Omental fat pad (tissue), 4 donors: ENCODE results near the gene NCOA7. TPM values are rescaled to one million over a fixed set of nuclear protein-coding genes. Genes with fewer than 3 reads are reported as not detected.

Experiments used
- ATAC-seq: fragments of 150-250 bp; one replicate; pipeline ENCODE4 v1.9.1; 2016; ENCODE audit warnings: mild to moderate bottlenecking, moderate library complexity; ENCODE audit not compliant: low FRiP score
- DNase-seq: peaks from one replicate; pipeline ENCODE4 v3.0.0-alpha.2; 2019; ENCODE audit warnings: low spot score
- total RNA-seq, 4 donors: library from RNA; depleted of rRNA; stranded (reverse); fragments of >200 nt; gene quantifications; one replicate each; pipeline ENCODE4 v1.1.0, GENCODE V29; 2016
- TF ChIP-seq, protein P1 (sequence below), 3 donors: fragments of 450-650 bp; IDR thresholded peaks; one replicate each; pipeline ENCODE4 v1.5.1; 2016 to 2017; ENCODE audit warnings: antibody characterized with exemption in 3 of 3, mild to moderate bottlenecking in 3 of 3, moderate library complexity in 2 of 3

The NCOA7 gene
- total RNA-seq, 4 donors from 2014 or later, result 35.3 to 137 (median 53.1) TPM

DNA sequence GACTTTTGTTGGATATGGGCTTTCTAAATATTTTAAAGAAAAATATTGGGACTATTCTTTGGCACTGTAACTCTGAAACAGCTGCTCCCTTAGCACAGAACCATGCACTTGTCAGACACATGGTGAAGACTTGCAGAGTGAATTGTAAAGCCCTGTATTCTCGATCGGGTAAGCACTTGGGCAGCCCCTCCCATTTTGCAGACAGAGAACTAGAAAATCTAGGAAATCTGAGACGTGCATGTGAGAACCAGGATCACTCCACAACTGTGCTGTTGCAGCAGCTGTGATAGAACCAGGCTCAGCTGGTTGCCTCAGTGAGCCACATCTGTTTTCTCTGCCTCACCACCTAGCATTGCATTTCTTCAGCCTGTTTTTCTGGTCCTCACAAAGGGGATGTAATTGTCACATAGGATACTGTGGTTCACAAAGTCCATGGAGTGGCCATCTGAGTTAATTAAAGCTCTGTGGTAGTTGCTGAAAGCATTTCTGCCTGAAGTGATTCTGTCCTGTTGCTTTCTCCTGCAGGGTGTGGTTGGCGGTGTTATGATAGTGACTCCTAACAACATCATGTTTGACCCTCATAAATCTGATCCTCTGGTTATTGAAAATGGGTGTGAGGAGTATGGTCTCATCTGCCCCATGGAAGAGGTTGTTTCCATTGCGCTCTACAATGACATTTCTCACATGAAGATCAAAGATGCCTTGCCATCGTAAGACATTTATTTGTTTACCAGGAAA lies 94.0 kb downstream of the NCOA7 start:
- ATAC-seq (no peak), DNase-seq (no peak)
- TF ChIP-seq, protein P1, sequence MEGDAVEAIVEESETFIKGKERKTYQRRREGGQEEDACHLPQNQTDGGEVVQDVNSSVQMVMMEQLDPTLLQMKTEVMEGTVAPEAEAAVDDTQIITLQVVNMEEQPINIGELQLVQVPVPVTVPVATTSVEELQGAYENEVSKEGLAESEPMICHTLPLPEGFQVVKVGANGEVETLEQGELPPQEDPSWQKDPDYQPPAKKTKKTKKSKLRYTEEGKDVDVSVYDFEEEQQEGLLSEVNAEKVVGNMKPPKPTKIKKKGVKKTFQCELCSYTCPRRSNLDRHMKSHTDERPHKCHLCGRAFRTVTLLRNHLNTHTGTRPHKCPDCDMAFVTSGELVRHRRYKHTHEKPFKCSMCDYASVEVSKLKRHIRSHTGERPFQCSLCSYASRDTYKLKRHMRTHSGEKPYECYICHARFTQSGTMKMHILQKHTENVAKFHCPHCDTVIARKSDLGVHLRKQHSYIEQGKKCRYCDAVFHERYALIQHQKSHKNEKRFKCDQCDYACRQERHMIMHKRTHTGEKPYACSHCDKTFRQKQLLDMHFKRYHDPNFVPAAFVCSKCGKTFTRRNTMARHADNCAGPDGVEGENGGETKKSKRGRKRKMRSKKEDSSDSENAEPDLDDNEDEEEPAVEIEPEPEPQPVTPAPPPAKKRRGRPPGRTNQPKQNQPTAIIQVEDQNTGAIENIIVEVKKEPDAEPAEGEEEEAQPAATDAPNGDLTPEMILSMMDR (IDR thresholded peaks at IDR 0.05), result no peak

DNA sequence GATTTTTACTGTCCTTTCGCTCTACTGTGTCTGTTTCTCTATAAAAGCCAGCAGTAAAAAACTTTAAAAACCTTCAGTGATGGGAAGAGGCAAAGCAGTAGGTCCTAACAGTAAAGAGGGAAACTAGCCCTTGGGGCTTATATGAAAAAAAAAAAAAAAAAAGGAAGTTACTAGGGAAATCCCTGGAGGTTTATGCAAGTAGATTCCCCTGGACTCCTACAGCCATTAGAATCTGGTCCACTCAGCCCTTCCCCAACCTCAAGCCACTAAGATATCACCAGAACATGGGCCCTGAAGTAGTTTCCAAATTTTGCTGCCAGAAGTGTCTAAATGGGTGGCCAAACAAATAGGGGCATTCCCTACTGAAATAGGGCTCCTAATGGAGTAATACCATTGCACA lies 95.3 kb downstream of the NCOA7 start:
- no peak for ATAC-seq
- DNase-seq, result no peak
- TF ChIP-seq, protein P1 (IDR thresholded peaks at IDR 0.05), result no peak

- TF ChIP-seq, protein P1 (IDR thresholded peaks at IDR 0.05), result no peak
- ATAC-seq (no peak), DNase-seq (no peak)
Measured at GRCh38 chr6:125886914-125887313, 96.2 kb downstream of the NCOA7 start.

DNA sequence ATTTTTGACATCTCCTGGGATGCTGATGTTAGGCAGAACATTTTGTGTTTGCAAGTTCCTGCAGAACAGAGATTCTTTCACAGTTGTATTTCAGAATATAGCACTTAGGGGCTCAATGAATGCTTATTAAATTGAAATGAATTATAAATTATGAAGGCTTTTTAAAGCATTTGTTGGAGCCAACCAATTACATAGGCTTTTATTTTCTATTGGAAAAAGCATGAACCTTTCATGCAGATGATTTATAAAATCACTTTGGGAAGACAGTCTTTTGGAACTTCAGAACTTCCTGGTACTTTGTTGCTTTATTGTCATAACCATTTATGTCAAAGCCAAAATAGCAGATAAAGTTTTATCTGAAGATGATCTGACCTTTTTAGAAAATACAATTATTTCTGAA lies 96.6 kb downstream of the NCOA7 start:
- ATAC-seq (no peak), DNase-seq (no peak)
- TF ChIP-seq, protein P1 (IDR thresholded peaks at IDR 0.05), result no peak

DNA sequence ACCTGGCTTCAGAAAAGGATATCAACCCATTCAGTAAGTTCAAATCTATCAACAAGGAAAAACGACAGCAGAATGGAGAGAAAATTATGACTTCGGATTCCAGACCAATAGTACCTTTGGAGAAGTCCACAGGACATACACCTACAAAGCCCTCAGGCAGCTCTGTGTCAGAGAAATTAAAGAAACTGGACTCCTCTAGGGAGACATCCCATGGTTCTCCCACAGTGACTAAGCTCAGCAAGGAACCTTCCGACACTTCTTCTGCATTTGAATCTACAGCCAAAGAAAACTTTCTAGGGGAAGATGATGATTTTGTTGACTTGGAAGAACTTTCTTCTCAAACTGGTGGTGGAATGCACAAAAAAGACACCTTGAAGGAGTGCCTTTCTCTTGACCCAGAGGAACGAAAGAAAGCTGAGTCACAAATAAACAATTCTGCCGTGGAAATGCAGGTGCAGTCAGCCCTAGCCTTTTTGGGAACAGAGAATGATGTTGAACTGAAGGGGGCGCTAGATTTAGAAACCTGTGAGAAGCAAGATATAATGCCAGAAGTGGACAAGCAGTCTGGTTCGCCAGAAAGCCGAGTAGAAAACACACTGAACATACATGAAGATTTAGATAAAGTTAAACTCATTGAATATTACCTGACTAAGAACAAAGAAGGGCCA lies 98.4 kb downstream of the NCOA7 start:
- ATAC-seq, result no peak
- no peak for DNase-seq
- TF ChIP-seq, protein P1 (IDR thresholded peaks at IDR 0.05), result peak in 1 of 3 donors; percentile 7

GRCh38 chr6:125899726-125900182 lies 109.0 kb downstream of the NCOA7 start:
- ATAC-seq, result no peak
- TF ChIP-seq, protein P1 (IDR thresholded peaks at IDR 0.05), result no peak
- DNase-seq, result no peak

DNA sequence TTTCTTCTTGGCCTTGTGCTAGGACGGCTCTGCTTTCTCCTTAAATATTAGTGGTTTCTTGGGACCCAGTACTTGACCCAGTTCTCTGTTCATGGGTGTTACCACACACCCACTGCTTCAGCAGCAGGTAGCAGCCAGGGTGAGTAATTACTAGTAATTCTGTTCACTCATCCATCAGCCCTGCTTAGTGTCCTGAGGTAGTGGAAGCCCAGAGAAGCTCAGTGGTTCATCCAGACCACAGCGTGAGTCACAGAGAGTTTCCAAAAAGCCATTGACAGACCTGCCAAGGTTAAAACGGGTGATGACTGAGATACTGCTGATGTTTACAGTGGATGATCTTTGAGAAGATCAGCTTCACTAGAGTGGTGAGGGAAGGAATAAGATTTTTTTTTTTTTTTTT lies 114.1 kb downstream of the NCOA7 start:
- DNase-seq (no peak), ATAC-seq (no peak)
- TF ChIP-seq, protein P1 (IDR thresholded peaks at IDR 0.05), result no peak
